ENCODE results near the gene RBM47.

DNA sequence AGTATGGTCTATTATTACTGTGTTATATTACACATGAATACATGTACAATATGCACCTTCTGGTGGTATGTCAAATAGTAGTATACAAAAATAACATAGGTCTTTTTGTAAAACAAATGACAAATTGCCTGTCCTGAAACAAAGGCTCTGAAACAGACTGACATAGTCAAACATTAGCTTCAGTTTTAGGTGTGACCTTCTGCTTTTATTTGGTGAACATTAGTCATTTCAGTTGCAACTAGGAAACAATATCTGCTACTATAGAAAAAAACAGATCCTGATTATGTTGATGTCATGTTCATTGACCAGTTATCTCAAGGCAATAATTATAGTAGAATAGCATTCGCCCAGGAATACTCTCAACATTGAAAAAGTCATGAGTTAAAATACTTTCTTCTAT lies 171.6 kb downstream of the RBM47 start:
- TF ChIP-seq CTCF (IDR thresholded peaks at IDR 0.05) (no peak), POLR2A (IDR thresholded peaks at IDR 0.05) (no peak)
